GM18951 (cell line): ENCODE data around the gene FOXF2.
"Not testable (repeated sequence)": the region's sequence is repeated elsewhere in the genome, so short reads cannot be mapped to it uniquely, and the experiment has no call there.

Experiments used
- POLR2A ChIP-seq: IDR thresholded peaks from 4 replicates; pipeline ENCODE4 v1.6.1; 2011; ENCODE audit warnings: mild to moderate bottlenecking; ENCODE audit not compliant: insufficient read length, insufficient read depth; ENCODE audit errors: extremely low read depth
- in situ Hi-C: fragments of 300-500 bp; cut with MboI; formaldehyde crosslinking; loops from one replicate; pipeline ENCODE4 v1.12.0; 2022; ENCODE audit warnings: low sequenced_read_pairs, mixed read lengths, inconsistent platforms; ENCODE audit not compliant: unreplicated experiment

FOXF2 gene

DNA sequence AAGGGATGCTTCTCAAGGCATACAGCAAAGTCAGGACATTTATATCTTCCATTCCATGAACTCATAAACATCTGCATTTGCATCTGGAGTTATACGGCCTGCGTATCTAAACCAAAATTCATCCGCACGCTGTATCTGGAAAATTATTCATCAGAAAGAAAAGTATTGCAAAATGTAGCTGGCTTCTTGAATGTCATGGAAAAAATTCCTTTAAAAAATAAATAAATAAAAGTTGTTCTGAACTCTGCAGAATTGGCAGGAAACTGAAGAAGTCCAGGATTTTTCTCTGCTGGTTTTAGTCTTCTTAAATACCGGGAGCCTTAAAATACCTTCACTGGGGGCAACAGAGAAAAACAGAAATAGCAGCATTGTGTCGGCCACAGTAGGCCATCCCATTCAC is 23.7 kb upstream of the FOXF2 start:
- in situ Hi-C loops, result no loop called here
- no peak for TF ChIP-seq POLR2A

- in situ Hi-C loops, result no loop called here
- no peak for TF ChIP-seq POLR2A
Observed at GRCh38 chr6:1367771-1368170, 21.6 kb upstream of the FOXF2 start.

DNA sequence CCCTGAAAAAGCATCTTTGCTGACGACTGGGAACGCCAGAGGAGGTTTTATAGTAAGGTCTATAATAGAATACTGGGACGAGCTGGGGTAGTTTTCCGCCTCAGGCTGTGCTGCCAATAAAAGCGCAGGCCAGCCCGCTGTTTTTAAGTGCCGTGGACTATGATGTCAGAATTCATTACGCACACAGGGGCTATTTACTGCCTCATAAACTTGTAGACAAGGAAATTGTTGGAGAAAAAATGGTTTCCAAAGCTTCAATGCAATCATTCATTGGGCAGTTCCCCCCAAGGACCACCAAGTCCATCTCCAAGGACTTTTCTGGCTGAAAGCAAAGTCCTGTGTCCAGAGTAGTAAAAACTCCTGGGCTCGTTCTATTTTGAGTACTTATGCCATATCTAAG is 20.4 kb upstream of the FOXF2 start:
- in situ Hi-C loops, result no loop called here
- TF ChIP-seq POLR2A, result no peak

GRCh38 chr6:1369695-1370094 is 19.7 kb upstream of the FOXF2 start:
- in situ Hi-C loops, result not testable (repeated sequence)

DNA sequence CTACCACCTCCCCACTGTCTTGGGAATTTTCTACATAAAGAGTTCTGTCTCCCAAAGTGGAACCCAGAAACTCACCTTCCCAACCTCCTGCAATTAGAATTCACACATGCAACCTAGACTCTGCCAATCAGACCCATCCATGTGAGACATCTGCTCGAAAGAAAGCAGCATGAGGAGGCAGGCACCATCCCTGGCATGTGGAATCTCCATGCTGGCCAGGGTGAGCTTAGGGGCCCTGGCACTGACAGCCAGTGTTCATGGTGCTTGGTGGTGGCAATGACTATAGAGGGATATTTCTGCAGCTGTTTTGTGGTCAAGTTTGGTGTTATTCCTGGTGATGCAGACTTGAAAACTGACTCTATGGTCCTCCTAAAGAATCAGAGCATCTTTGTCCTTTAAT is 17.4 kb upstream of the FOXF2 start:
- no peak for TF ChIP-seq POLR2A
- in situ Hi-C loops, result no loop called here

DNA sequence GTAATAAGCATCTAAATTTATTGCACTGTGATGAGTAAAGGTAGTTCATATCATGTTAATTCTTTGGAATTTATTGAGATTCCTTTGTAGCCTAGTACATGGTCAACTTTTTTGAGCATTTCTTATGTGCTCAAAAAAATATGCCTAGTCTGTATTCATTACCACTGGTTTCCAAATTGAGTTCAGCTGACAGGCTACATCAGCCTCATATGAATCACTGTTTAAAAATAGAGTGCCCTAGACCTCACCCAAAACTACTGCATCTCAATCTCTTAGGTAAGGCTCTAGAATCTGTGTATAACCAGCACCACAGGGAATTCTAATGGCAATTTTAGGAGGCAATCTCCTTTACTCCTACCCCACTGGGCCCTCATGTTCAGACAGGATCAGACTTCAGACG is 16.7 kb upstream of the FOXF2 start:
- in situ Hi-C loops, result no loop called here

DNA sequence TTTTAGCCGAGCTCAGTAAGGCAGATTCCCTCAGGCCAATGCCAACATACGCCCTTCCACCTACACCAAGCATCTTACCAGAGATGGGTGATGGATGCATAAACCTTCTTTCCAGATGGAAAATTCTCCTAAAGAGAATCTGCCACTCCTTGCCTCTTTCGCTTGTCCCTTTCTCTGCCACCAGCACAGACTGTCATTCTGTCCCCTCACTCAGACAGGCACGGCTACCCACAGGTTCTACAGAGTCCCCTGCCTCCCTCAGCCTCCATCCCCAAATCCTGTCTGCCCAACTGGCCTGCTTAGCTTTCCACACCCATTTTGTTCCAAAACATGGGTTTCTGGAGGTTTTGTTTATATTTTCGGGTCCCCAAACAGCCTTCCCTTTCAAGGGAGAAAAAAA is 12.7 kb upstream of the FOXF2 start:
- no peak for TF ChIP-seq POLR2A
- in situ Hi-C loops, result loop anchor here (25.0 kb wide), 2 partner anchors 589 to 789 kb away; no protein-coding TSS in a partner anchor

More for the DNA sequence above, 16.7 kb upstream of the FOXF2 start:
- no peak for TF ChIP-seq POLR2A

DNA sequence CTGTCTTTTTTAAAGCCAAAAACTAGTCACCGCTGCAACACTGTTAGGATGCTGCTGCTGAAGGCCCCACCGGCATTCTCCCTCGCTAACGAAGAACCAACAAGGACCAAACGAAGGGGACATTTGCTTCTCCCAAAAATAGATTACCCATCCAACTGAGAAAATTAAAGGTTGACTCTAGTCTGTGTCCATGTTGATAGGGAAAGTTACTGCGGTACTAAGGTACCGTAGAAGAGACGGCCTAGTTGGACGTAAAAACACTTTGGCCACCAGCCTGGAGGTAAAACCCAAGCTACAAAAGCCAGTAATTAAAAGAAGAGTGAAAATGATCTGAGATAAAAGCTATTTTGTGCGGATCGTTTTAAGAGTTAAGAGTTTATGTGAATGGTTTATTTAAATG is 11.8 kb upstream of the FOXF2 start:
- in situ Hi-C loops, result loop anchor here (25.0 kb wide), 2 partner anchors 590 to 790 kb away; no protein-coding TSS in a partner anchor

DNA sequence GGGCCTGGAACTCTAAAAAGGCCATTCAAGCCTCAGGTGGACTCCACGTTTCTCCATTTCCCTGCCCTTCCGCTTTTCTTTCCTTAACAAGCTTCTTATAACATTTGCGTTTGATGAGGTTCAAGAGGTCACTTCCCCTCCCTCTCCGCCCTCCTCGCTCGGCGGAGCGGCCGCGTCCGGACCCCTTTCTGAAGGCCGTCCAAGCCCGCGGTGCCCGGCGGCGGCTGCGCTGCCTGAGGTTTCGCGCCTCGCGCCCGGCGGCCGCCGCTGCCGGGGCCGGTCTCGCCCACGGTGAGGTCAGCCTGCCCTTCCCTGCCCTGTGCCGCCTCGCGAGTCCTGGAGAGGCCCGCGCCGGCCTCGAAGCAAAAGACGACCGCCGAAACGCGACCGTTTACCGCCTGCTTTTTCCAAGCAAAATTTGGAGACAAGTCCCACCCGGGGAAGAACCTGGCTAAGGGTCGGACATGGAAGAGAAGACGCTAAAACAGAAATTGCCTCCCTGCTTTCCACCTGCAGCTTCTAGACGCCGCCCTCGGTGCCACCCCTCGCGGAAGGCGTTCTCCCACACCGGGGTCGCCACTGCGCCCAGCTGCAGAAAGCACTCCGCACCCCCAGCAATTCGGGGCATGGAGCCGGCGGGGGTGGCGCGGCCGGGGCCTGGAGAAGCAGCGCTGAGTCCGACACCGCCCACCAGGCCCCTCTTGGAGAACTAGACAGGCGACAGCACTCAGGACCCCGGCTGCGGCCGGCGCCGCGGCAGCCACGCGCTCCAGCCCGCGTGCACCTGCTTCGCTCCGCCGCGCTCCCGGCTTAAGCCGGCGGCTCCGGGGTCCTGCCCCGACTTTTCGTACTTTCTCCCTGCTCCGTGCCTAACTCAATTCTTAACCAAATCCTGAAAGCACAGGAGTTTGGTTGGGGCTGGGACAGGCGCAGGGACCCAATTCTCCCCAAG is 11.0 kb upstream of the FOXF2 start:
- in situ Hi-C loops, result loop anchor here (25.0 kb wide), 2 partner anchors 591 to 791 kb away; no protein-coding TSS in a partner anchor
- no peak for TF ChIP-seq POLR2A

More for the DNA sequence above, 11.8 kb upstream of the FOXF2 start:
- TF ChIP-seq POLR2A, result no peak

- in situ Hi-C loops, result loop anchor here (25.0 kb wide), 2 partner anchors 592 to 792 kb away; no protein-coding TSS in a partner anchor
- TF ChIP-seq POLR2A, result no peak
Observed at GRCh38 chr6:1379017-1379787, 10.2 kb upstream of the FOXF2 start.

GRCh38 chr6:1379788-1380147 is 9.6 kb upstream of the FOXF2 start:
- TF ChIP-seq POLR2A, result no peak
- in situ Hi-C loops, result loop anchor here (25.0 kb wide), 2 partner anchors 592 to 792 kb away; no protein-coding TSS in a partner anchor

DNA sequence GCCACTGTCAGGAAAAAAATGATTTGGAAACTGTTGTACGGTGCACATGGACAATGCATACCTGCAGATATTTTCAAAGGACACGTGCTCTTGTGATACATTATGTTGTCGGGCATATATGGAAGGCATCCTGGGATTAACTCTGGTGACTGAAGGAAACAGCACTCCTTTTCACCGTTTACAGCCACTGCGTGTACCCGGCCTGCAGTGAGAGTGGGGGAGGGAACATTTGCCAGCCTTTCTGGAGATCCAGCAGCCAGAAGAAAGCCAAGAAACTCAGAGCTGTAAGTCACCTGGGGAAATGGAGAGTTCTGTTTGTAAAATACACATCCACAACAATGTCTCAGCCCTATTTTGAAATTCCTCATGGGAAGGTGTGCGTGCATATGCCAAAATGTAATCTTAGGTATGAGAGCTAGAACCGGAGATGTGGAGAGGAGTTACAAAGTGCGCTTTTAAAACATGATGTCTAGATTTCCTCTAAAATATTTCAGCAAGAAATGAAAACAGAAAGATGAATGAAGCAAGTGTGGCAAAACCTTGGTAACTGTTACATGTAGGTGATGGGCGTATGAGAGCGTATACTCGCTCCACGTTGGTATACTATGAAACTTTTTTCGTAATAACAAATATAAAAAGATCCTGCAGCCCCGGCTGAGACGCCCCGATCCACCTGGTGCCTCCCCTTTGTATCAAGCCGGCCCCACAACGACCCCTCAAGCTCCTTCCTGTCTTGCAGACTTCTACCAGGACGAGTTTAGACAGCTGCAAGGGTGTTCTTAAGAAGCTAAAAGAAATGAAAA is 8.6 kb upstream of the FOXF2 start:
- in situ Hi-C loops, result loop anchor here (25.0 kb wide), 2 partner anchors 594 to 794 kb away; no protein-coding TSS in a partner anchor
- no peak for TF ChIP-seq POLR2A
